Measurements from ENCODE around the gene OR8D1.
"Not testable (repeated sequence)": the region's sequence is repeated elsewhere in the genome, so short reads cannot be mapped to it uniquely, and the experiment has no call there.

The OR8D1 gene

DNA sequence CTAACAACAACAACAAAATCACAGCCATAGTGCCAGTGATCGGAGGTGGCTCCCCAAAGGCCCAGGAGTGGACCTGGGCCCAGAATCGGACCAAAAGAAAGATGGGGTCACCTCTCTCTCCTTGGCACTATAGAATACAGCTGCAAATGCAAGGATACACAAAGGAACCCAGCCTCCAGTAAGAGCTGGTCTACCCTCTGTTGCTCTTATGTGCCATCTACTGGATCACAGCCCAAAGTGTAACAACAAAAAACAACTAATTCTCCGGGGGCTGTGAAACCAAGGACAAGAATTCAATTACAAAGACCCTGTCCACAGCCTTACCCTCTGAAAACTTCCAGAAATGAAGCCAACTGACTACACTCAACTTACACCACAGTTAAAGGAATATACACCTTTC is 35.9 kb downstream of the OR8D1 start:
- ChIA-PET CTCF (interaction anchor here (1.5 kb wide), 1 partner anchor 53 kb away, joined by 3 read pairs; no protein-coding TSS in a partner anchor), POLR2A (no interaction called here)
- no peak for DNase-seq (ENCODE audit: extremely low spot score)
- TF ChIP-seq, protein P1, sequence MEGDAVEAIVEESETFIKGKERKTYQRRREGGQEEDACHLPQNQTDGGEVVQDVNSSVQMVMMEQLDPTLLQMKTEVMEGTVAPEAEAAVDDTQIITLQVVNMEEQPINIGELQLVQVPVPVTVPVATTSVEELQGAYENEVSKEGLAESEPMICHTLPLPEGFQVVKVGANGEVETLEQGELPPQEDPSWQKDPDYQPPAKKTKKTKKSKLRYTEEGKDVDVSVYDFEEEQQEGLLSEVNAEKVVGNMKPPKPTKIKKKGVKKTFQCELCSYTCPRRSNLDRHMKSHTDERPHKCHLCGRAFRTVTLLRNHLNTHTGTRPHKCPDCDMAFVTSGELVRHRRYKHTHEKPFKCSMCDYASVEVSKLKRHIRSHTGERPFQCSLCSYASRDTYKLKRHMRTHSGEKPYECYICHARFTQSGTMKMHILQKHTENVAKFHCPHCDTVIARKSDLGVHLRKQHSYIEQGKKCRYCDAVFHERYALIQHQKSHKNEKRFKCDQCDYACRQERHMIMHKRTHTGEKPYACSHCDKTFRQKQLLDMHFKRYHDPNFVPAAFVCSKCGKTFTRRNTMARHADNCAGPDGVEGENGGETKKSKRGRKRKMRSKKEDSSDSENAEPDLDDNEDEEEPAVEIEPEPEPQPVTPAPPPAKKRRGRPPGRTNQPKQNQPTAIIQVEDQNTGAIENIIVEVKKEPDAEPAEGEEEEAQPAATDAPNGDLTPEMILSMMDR (IDR thresholded peaks at IDR 0.05; ENCODE audit: control extremely low read depth, extremely low read depth, low read depth, missing control alignments): no peak

DNA sequence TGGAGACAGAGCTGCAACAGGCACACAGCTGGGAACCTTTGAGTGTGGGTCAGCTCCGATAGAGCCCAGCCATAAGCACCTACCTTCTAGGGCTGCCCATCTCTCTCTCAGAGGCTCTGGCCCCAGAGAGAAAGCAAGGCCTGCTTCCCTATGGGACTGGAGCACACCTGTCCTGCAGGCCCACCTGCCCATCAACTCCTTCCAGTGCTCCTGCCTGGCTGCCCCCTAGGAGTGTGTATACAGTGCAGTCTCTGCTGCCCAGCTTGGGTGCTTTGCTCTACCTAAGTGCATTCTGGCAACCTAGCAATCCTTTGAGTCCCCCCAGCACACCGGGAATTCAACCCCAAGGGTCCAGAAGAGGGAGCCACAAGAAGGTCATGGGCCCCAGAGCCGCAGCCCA is 36.5 kb downstream of the OR8D1 start:
- ChIA-PET POLR2A (no interaction called here), CTCF (interaction anchor here (1.5 kb wide), 1 partner anchor 53 kb away, joined by 3 read pairs; no protein-coding TSS in a partner anchor)
- DNase-seq (ENCODE audit: extremely low spot score): no peak
- TF ChIP-seq, protein P1 (IDR thresholded peaks at IDR 0.05; ENCODE audit: control extremely low read depth, extremely low read depth, low read depth, missing control alignments): no peak

DNA sequence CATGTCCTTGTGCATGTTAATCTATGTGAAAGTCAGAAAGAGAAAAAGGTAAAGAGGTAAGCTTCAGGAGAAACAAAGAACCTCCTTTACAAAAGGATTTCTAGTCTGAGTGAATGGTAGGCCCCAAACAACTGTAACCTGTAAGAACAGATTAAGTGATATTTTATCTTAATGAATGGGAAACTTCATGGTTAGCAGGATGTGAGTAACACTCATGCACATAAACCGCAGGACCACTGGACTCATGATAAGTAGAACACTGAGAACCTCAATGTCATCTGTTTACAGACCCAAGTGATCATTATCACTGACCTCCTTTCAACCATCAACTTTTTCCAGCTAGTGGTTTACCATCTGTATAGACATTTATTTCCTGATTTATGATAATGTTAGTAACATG is 37.7 kb downstream of the OR8D1 start:
- CTCF ChIA-PET: no interaction called here
- DNase-seq (ENCODE audit: extremely low spot score): no peak
- TF ChIP-seq, protein P1 (IDR thresholded peaks at IDR 0.05; ENCODE audit: control extremely low read depth, extremely low read depth, low read depth, missing control alignments): no peak
- POLR2A ChIA-PET: no interaction called here

DNA sequence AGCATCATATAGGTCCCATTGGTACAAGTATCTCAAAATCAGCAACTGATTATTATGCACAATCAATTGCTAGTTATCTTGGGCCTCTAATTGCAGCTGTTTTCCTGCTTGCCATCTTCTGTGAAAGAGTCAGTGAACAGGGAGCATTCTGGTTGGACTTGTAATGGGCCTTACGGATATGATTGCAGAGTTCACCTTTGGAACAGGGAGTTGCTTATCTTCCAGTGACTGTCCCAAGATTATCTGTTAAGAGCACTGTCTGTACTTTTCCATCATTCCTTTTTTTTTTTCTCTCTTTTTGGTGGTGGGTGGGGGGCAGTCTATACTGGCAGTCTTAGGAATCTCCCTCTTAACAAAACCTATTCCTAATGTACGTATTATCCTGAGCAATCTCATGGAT is 39.7 kb downstream of the OR8D1 start:
- POLR2A ChIA-PET: no interaction called here
- no peak for DNase-seq (ENCODE audit: extremely low spot score)
- CTCF ChIA-PET: no interaction called here
- TF ChIP-seq, protein P1 (IDR thresholded peaks at IDR 0.05; ENCODE audit: control extremely low read depth, extremely low read depth, low read depth, missing control alignments): no peak

DNA sequence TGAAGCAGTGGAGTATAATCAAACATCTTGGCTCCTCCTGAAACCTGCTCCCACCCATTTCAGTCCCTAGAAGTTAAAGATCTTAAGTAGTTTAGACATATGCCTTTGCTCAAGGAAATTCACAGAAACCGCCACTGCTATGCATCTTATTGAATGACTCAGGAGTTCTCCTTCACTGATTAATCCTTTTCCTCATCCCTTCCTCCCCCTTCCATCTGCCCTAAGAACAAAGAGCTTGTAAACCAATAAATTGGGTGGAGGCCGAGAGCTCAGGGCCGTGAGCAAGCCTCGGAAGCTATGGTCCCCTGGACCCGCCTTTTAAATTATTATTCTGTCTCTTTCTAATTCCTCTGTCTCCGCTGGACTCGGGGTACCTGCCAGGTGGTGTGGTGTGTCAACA is 42.9 kb downstream of the OR8D1 start:
- CTCF ChIA-PET: interaction anchor here (1.4 kb wide), 1 partner anchor 19 kb away, joined by 3 read pairs; no protein-coding TSS in a partner anchor
- POLR2A ChIA-PET; DNase-seq (ENCODE audit: extremely low spot score): not testable (repeated sequence)

DNA sequence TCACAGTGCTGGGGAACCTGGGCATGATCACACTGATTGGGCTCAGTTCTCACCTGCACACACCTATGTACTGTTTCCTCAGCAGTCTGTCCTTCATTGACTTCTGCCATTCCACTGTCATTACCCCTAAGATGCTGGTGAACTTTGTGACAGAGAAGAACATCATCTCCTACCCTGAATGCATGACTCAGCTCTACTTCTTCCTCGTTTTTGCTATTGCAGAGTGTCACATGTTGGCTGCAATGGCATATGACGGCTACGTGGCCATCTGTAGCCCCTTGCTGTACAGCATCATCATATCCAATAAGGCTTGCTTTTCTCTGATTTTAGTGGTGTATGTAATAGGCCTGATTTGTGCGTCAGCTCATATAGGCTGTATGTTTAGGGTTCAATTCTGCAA is 48.7 kb downstream of the OR8D1 start:
- CTCF ChIA-PET; DNase-seq (ENCODE audit: extremely low spot score); POLR2A ChIA-PET: not testable (repeated sequence)

DNA sequence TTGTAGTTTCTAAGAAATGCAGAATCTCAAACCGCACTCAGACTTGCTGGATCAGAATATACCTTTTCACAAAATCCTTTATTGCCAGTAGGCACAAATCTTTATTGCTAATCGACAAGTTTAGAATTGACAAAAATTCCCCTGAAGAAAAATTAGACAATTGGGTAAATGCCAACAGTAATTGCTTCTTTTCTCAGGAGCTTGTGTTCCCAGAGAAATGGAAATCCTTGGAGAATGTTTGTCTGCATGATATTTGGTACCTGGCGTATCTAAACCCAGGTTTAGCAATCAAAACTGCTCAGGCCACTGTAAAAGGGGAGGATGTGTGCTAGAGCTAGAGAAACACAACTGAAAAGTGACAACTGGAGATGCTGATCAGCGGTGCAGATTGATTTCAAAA is 57.7 kb downstream of the OR8D1 start, which contains the start of gene OR8G5:
OR8G5 (plus strand) TSS at position 301 of the 400 bp plus-strand sequence. CDS start 8,556 bp downstream, outside the sequence.
- POLR2A ChIA-PET: no interaction called here
- no peak for DNase-seq (ENCODE audit: extremely low spot score)
- TF ChIP-seq, protein P1 (IDR thresholded peaks at IDR 0.05; ENCODE audit: control extremely low read depth, extremely low read depth, low read depth, missing control alignments): no peak
- CTCF ChIA-PET: interaction anchor here (0.8 kb wide), 1 partner anchor 14 kb away, joined by 3 read pairs; no protein-coding TSS in a partner anchor

Measured in GM10248 (cell line).